Hepatocyte (in vitro differentiated cells): ENCODE measurements around the gene PPP3CA.

Experiments used
- CTCF ChIP-seq: fragments of 200-600 bp; sonication (generic); IDR thresholded peaks from 2 replicates; pipeline ENCODE4 v1.5.1; 2016; ENCODE audit warnings: antibody characterized with exemption, mild to moderate bottlenecking; ENCODE audit not compliant: poor library complexity
- EZH2 ChIP-seq: fragments of 200-600 bp; sonication (generic); IDR thresholded peaks from 2 replicates; pipeline ENCODE4 v1.6.1; 2016; ENCODE audit warnings: antibody characterized with exemption, mild to moderate bottlenecking, borderline replicate concordance
- EZH2phosphoT487 ChIP-seq: fragments of 200-600 bp; sonication (generic); IDR thresholded peaks from one replicate; pipeline ENCODE4 v1.6.1; 2018; ENCODE audit warnings: antibody characterized with exemption, mild to moderate bottlenecking, low read depth, moderate library complexity; ENCODE audit not compliant: unreplicated experiment, severe bottlenecking

- TF ChIP-seq EZH2 (no peak), CTCF (no peak), EZH2phosphoT487 (no peak)
These were observed 326.4 kb downstream of the PPP3CA start for GRCh38 chr4:101020956-101021355.
